T-helper 2 cell treated with Interferon-gamma antibody and Interleukin-4, amounts not matched to agents 5 μg/mL and 100 μg/mL, for 36 hours (primary cell): Measurements from ENCODE around the gene GEN1.

Experiments
- DNase-seq: peaks from one replicate; pipeline ENCODE4 v3.0.0; 2021; ENCODE audit warnings: low spot score
- H3K27ac Mint-ChIP-seq: one replicate; pipeline ENCODE4 v1.8.0; 2021; ENCODE audit warnings: mild to moderate bottlenecking, mixed read lengths
- H3K27me3 Mint-ChIP-seq: one replicate; pipeline ENCODE4 v1.8.0; 2021; ENCODE audit warnings: low read depth, mixed read lengths
- H3K36me3 Mint-ChIP-seq: one replicate; pipeline ENCODE4 v1.8.0; 2021; ENCODE audit warnings: low read depth, mixed read lengths
- H3K4me1 Mint-ChIP-seq: one replicate; pipeline ENCODE4 v1.8.0; 2021; ENCODE audit warnings: low read depth, mixed read lengths
- H3K4me3 Mint-ChIP-seq: one replicate; pipeline ENCODE4 v1.8.0; 2022; ENCODE audit warnings: mild to moderate bottlenecking, moderate library complexity, mixed read lengths
- H3K9me3 Mint-ChIP-seq: one replicate; pipeline ENCODE4 v1.8.0; 2021; ENCODE audit warnings: mixed read lengths

The GEN1 gene

DNA sequence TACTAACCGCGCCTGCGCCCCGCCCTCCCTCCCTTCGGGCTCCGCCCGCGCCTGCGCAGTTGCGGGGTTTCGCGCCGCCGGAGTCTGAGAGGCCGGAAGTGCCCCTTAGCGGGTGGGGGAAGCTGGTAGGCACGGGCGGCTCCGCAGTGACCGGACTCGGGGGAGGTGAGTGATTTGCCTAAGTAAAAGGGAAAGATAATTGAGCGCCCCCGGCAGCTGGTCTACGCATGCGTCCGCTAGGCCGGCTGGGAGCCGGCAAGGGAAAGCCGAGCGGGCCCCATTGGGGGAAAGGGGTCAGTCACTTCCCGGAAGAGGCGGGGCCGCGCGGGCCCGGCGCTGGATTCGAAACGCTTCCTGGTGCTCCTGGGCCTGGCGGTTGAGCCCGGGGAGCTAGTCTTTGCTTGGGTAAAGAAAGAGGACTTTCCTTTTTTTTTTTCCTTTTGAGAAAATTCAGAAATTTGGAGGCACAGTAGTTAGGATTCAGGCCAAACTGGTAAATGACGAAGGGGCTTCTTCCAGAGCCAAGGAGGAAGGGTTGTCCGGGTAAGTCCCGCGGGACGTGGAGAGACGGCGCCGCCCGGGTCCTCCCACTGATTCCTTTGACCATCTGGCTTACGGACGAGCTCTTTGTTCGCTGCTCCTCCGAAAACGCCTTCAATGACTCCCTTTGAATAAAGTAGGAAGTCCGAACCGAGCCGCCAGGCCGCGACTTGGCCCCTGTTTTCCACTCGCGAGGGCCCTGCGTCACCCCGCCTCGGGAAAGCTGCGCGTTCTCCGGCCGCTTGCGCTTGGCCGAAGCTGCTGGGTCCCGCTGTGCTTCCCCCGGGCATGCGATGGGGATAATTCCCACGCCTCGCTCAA is at the start of gene GEN1, which contains the start of gene SMC6:
Gene GEN1 (plus strand): TSS at position 336 of the 861 bp plus-strand sequence. CDS start 5,806 bp downstream, outside the sequence.
Gene SMC6 (minus strand): TSS at position 8 of the 861 bp plus-strand sequence. CDS start 7,864 bp downstream, outside the sequence.
- peak within 1 kb of the TSS; percentile 95 for H3K27ac Mint-ChIP-seq
- H3K36me3 Mint-ChIP-seq, result peaks cover 8% of the 10 kb centered on the region
- H3K9me3 Mint-ChIP-seq, result no peaks in the 10 kb centered on the region
- DNase-seq, result peak; percentile 90
- H3K4me3 Mint-ChIP-seq, result peak within 1 kb of the TSS; percentile 87
- peaks cover 41% of the 10 kb centered on the region for H3K4me1 Mint-ChIP-seq
- no peaks in the 10 kb centered on the region for H3K27me3 Mint-ChIP-seq

DNA sequence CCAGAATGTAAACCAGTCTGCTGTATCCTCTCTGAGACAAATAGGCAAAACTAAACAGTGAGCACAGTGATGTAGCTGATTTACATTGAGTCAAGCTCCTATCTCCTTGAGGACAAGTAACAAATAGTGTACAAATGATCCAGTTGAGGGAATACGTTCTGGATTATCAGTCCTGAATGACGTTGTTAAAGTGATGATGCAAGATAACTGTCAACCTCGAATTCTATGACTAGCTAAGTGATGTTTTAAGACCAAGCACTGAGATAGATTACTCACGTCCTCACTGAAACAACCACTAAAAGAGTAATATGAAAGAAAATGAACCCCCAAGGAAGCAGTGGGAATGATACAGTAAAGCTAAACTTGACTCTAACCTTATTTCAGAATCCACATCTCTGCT is 47.1 kb upstream of the GEN1 start:
- Mint-ChIP-seq H3K27me3 (no peaks in the 10 kb centered on the region), H3K4me1 (no peaks in the 10 kb centered on the region), H3K36me3 (peaks cover 26% of the 10 kb centered on the region), H3K27ac (no peak overlapping the region), H3K9me3 (no peaks in the 10 kb centered on the region), H3K4me3 (no peak overlapping the region)
- no peak for DNase-seq

GRCh38 chr2:17708501-17708900 is 45.4 kb upstream of the GEN1 start:
- Mint-ChIP-seq H3K4me1 (no peaks in the 10 kb centered on the region), H3K4me3 (no peak overlapping the region), H3K27me3 (no peaks in the 10 kb centered on the region), H3K9me3 (no peaks in the 10 kb centered on the region), H3K36me3 (peaks cover 32% of the 10 kb centered on the region), H3K27ac (no peak overlapping the region)
- DNase-seq, result no peak

DNA sequence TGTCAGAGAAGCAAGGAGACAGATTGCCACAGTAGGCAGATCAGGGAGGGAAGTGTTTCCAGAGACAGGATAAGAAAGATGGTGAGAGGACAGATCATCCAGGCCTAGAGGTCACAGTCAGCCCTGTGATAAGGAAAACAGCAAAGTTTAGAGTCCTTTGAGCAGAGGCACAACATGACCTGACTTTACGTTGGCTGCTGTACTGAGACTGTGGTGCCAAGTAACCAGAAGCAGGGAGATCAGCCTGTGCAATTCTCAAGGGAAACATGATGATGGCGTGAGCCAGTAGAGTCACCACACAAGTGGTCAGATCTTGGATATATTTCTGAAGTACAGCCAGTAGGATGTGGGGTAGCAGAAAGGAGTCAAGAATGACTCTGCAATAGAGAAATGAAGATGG is 44.0 kb upstream of the GEN1 start:
- Mint-ChIP-seq H3K27me3 (no peaks in the 10 kb centered on the region), H3K9me3 (no peaks in the 10 kb centered on the region), H3K4me1 (no peaks in the 10 kb centered on the region), H3K36me3 (peaks cover 41% of the 10 kb centered on the region), H3K4me3 (no peak overlapping the region), H3K27ac (no peak overlapping the region)
- no peak for DNase-seq

DNA sequence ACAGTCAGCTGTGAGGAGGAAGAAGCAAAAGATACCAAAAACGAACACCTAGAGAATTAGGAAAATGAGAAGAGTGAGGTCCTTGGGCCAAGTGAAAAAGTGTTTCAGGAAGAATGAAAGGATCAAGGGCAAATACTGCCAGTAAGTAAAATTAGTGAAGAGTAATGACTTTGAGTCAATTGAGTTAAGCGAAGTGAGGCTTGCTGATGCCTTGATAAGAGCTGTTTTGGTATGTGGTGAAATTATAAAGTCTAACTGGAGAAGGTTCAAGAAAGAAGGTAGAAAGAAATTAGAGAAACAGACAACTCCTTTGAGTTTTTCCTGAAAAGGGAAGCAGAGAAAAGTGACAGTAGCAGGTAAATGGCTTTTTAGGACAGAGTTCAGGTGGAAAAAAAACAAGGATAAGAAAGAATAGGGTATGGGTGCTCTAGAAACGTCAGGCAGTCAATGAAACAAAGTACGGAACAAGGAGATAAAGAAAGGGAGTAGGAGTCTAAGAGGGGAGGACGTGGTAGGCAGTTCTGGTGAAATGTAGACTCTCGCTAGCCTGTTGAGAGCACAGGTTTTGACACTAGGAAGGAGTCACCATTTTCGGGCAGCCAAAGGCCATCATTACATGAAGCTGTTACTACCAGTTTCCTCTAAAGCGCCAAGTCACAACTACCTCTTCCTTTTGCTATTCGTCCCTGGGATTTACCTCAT is 43.2 kb upstream of the GEN1 start:
- Mint-ChIP-seq H3K9me3 (no peaks in the 10 kb centered on the region), H3K27ac (no peak overlapping the region), H3K4me3 (no peak overlapping the region), H3K4me1 (no peaks in the 10 kb centered on the region), H3K27me3 (no peaks in the 10 kb centered on the region), H3K36me3 (peaks cover 41% of the 10 kb centered on the region)
- DNase-seq, result no peak

DNA sequence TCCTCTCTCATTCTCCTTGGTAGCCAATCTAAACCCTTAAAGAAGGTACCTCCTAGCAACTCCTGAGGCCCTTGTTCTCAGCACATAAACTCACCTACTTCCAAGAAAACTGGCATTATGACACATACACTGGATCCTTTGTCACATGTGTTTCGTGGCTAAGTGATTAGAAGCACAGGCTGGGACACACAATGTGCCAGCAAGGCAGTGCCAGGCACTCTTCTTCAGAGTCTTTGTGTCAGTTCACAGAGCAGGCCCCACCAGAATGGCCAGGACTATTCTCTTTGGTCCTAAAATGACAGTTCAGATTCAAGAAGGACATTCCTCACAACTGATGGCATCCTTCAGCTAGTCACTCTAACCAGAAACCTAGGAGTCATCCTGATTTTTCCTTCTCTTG is 40.6 kb upstream of the GEN1 start:
- Mint-ChIP-seq H3K27me3 (no peaks in the 10 kb centered on the region), H3K9me3 (no peaks in the 10 kb centered on the region), H3K27ac (no peak overlapping the region), H3K4me1 (no peaks in the 10 kb centered on the region), H3K4me3 (no peak overlapping the region), H3K36me3 (peaks cover 30% of the 10 kb centered on the region)
- no peak for DNase-seq

GRCh38 chr2:17717666-17718065 is 36.3 kb upstream of the GEN1 start:
- H3K9me3 Mint-ChIP-seq, result no peaks in the 10 kb centered on the region
- DNase-seq, result no peak
- peaks cover 2% of the 10 kb centered on the region for H3K4me1 Mint-ChIP-seq
- peaks cover 30% of the 10 kb centered on the region for H3K36me3 Mint-ChIP-seq
- no peak overlapping the region for H3K4me3 Mint-ChIP-seq
- no peaks in the 10 kb centered on the region for H3K27me3 Mint-ChIP-seq
- no peak overlapping the region for H3K27ac Mint-ChIP-seq

DNA sequence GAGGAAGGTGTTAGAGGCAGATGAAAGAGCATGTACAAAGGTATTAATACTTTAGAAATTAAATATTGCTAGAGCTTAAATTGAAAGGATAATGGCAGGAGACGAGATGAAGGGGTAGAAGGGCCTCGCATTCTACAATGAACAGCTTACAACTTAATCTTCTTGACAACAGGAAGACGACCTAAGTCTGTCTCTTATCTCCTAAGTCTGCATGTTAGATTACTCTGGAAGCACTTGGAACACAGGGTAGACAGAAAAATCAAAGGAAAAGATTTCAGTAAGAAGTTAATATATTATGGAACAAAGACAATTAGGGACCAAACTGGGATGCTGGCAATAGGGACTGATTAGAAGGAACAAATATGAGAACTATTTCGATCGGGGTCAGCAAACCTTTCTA is 35.2 kb upstream of the GEN1 start:
- Mint-ChIP-seq H3K9me3 (no peaks in the 10 kb centered on the region), H3K4me1 (peaks cover 2% of the 10 kb centered on the region), H3K36me3 (peaks cover 21% of the 10 kb centered on the region), H3K27ac (no peak overlapping the region), H3K4me3 (no peak overlapping the region), H3K27me3 (no peaks in the 10 kb centered on the region)
- no peak for DNase-seq

DNA sequence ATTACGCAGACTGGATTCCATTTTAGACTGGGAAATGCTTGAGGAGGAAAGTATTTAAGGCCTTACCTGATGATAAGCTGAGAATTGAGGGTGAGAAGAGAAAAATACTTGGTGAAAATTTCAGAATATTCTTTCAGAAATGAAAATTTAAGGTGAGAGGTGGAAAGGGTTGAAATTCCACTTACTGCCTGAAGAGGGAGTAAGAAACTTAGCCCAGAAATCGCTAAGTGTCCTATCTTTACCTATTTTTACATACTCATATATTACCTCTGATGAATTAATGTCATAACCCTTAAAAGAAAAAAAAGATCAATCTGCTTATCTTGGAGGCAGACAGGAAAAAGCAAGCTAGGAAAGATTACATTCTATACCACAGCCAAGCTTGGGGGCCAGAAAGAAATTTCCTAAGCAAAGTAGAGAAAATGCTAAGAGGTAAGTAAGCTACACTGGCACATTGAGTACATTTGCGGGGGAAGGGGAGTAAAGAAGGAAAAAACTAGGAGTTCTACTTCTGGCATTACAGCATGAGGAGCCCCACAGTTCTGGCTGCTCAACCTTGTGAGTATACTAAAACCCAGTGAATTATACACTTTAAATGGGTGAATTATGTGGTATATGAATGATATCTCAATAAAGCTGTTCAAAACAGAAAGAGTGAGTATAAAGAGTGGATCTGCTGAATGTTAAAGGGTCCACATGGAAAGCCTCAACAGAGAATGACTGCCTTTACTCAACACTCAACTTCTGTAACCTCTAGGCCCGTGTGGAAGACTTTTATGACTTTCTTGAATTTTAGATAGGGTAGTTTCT is 34.2 kb upstream of the GEN1 start:
- Mint-ChIP-seq H3K36me3 (peaks cover 15% of the 10 kb centered on the region), H3K27ac (no peak overlapping the region)

DNA sequence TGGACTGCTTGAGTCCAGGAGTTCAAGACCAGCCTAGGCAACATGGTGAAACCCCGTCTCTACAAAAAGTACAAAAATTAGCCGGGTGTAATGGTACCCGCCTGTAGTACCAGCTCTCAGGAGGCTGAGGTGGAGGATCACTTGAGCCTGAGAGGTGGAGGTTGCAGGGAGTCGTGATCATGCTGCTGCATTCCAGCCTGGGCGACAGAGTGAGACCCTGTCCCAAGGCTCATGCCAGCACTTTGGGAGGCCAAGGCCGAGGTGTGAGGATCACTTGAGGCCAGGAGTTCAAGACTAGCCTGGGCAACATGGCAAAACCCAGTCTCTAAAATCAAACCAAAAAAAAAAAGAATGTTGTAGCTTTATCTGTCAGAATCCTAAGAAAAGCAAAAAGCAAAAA is 25.7 kb upstream of the GEN1 start:
- no peak for DNase-seq
- H3K27ac Mint-ChIP-seq, result no peak overlapping the region
- no peaks in the 10 kb centered on the region for H3K27me3 Mint-ChIP-seq
- no peaks in the 10 kb centered on the region for H3K4me1 Mint-ChIP-seq
- peaks cover 30% of the 10 kb centered on the region for H3K36me3 Mint-ChIP-seq
- H3K4me3 Mint-ChIP-seq, result no peak overlapping the region
- no peaks in the 10 kb centered on the region for H3K9me3 Mint-ChIP-seq

More for the DNA sequence above, 34.2 kb upstream of the GEN1 start:
- Mint-ChIP-seq H3K4me3 (no peak overlapping the region), H3K27me3 (no peaks in the 10 kb centered on the region), H3K9me3 (no peaks in the 10 kb centered on the region), H3K4me1 (peaks cover 2% of the 10 kb centered on the region)
- DNase-seq, result no peak

GRCh38 chr2:17729880-17730279 is 24.1 kb upstream of the GEN1 start:
- no peaks in the 10 kb centered on the region for H3K4me1 Mint-ChIP-seq
- H3K4me3 Mint-ChIP-seq, result no peak overlapping the region
- DNase-seq, result no peak
- peaks cover 34% of the 10 kb centered on the region for H3K36me3 Mint-ChIP-seq
- H3K27ac Mint-ChIP-seq, result no peak overlapping the region
- H3K27me3 Mint-ChIP-seq, result no peaks in the 10 kb centered on the region
- H3K9me3 Mint-ChIP-seq, result no peaks in the 10 kb centered on the region

DNA sequence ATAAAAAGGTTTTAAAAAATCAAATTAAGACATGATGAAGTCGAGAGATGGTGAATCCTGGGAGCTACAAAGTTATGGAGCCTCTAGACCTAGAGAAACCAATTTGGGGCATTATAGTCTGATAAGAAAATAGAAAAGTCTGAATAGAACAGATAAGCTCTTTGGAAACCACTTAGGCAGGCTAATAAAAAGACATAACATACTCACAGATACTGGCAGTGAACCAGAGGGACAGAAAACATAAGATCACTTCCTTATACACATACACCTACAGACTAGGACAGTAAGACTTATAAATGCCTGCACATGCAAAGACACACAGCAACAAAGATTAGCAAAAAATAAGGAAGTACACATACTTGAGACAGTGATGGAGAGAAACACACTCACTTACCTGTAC is 20.3 kb upstream of the GEN1 start:
- Mint-ChIP-seq H3K27ac (no peak overlapping the region), H3K4me3 (no peak overlapping the region), H3K4me1 (no peaks in the 10 kb centered on the region), H3K9me3 (no peaks in the 10 kb centered on the region), H3K36me3 (peaks cover 39% of the 10 kb centered on the region), H3K27me3 (no peaks in the 10 kb centered on the region)
- no peak for DNase-seq

GRCh38 chr2:17735864-17736263 is 18.1 kb upstream of the GEN1 start:
- no peak for DNase-seq
- Mint-ChIP-seq H3K36me3 (peaks cover 44% of the 10 kb centered on the region), H3K4me1 (no peaks in the 10 kb centered on the region), H3K27ac (no peak overlapping the region), H3K9me3 (no peaks in the 10 kb centered on the region), H3K27me3 (no peaks in the 10 kb centered on the region), H3K4me3 (no peak overlapping the region)

- Mint-ChIP-seq H3K27me3 (no peaks in the 10 kb centered on the region), H3K4me3 (no peak overlapping the region), H3K9me3 (no peaks in the 10 kb centered on the region), H3K4me1 (no peaks in the 10 kb centered on the region), H3K27ac (peak overlapping the region; percentile 9), H3K36me3 (peaks cover 37% of the 10 kb centered on the region)
- no peak for DNase-seq
These were observed 16.9 kb upstream of the GEN1 start for GRCh38 chr2:17736989-17737388.
